HEK293 (cell line): ENCODE data around the gene PRAC2.

ENCODE experiments used
- CTCF ChIA-PET: fragments of 350-600 bp; formaldehyde crosslinking; extraction: SDS; loops from one replicate; lab custom pipeline; 2021; ENCODE audit warnings: antibody characterized with exemption; lab: Yijun Ruan, JAX
- POLR2A ChIA-PET: fragments of 300-600 bp; formaldehyde crosslinking; extraction: SDS; loops from one replicate; lab custom pipeline; 2020; ENCODE audit warnings: antibody characterized with exemption, inconsistent platforms; lab: Yijun Ruan, JAX
- H3K27ac ChIP-seq: fragments of 200-500 bp; sonication (Bioruptor generic); 2 replicates; pipeline ENCODE4 v1.5.1; 2014; ENCODE audit warnings: low read depth, low read length, control low read depth, inconsistent platforms; ENCODE audit errors: extremely low read depth
- H3K36me3 ChIP-seq, 2 experiments: fragments of 200-500 bp in 1 of 2; sonication (Bioruptor generic) in 1 of 2; 1 replicate in 1 of 2; 2 replicates in 1 of 2; pipeline ENCODE4 v1.5.1; 2014 to 2017; ENCODE audit warnings: inconsistent platforms in 2 of 2, low read length in 2 of 2; ENCODE audit not compliant: control insufficient read depth in 2 of 2, insufficient read depth in 1 of 2
- H3K4me1 ChIP-seq: fragments of 200-500 bp; sonication (Bioruptor generic); 2 replicates; pipeline ENCODE4 v1.5.1; 2014; ENCODE audit warnings: mild to moderate bottlenecking, low read length, inconsistent platforms; ENCODE audit not compliant: control insufficient read depth, insufficient read depth
- H3K4me3 ChIP-seq: 2 replicates; pipeline ENCODE4 v1.5.1; 2011; ENCODE audit warnings: low read depth, mild to moderate bottlenecking, control low read depth, low read length, moderate library complexity
- H3K9me3 ChIP-seq: fragments of 200-500 bp; sonication (Bioruptor generic); 2 replicates; pipeline ENCODE4 v1.5.1; 2014; ENCODE audit warnings: low read depth, low read length, inconsistent platforms; ENCODE audit not compliant: control insufficient read depth, insufficient read depth
- BCL6B ChIP-seq: fragments of 450-650 bp; formaldehyde crosslinking; IDR thresholded peaks from 2 replicates; pipeline ENCODE4 v1.5.1; 2017; ENCODE audit warnings: missing biosample characterization, missing genetic modification characterization
- GFI1B ChIP-seq: fragments of 450-650 bp; formaldehyde crosslinking; IDR thresholded peaks from 2 replicates; pipeline ENCODE4 v1.5.1; 2016; ENCODE audit warnings: missing biosample characterization, missing genetic modification characterization
- MEIS1 ChIP-seq: sonication (generic); formaldehyde crosslinking; IDR thresholded peaks from 2 replicates; pipeline ENCODE4 v1.8.1; 2022; ENCODE audit warnings: missing genetic modification reagents, mild to moderate bottlenecking, borderline replicate concordance
- PRDM4 ChIP-seq: fragments of 450-650 bp; formaldehyde crosslinking; IDR thresholded peaks from 2 replicates; pipeline ENCODE4 v1.5.1; 2017; ENCODE audit warnings: missing biosample characterization, missing genetic modification characterization
- SP7 ChIP-seq: fragments of 450-650 bp; formaldehyde crosslinking; IDR thresholded peaks from 2 replicates; pipeline ENCODE4 v1.5.1; 2016; ENCODE audit warnings: missing biosample characterization, missing genetic modification characterization
- ZBTB17 ChIP-seq: fragments of 450-650 bp; formaldehyde crosslinking; IDR thresholded peaks from 2 replicates; pipeline ENCODE4 v1.5.1; 2016; ENCODE audit warnings: missing biosample characterization, missing genetic modification characterization
- ZFHX2 ChIP-seq: fragments of 450-650 bp; formaldehyde crosslinking; conservative IDR thresholded peaks from 2 replicates; pipeline ENCODE4 v1.5.1; 2016; ENCODE audit warnings: missing biosample characterization, missing genetic modification characterization
- ZFP41 ChIP-seq: fragments of 450-650 bp; formaldehyde crosslinking; IDR thresholded peaks from 2 replicates; pipeline ENCODE4 v1.5.1; 2016; ENCODE audit warnings: missing biosample characterization, missing genetic modification characterization, borderline replicate concordance
- ZNF16 ChIP-seq: fragments of 450-650 bp; formaldehyde crosslinking; IDR thresholded peaks from 2 replicates; pipeline ENCODE4 v1.5.1; 2016; ENCODE audit warnings: low read depth, missing biosample characterization, missing genetic modification characterization
- ZNF174 ChIP-seq: fragments of 450-650 bp; formaldehyde crosslinking; IDR thresholded peaks from 2 replicates; pipeline ENCODE4 v1.5.0; 2017; ENCODE audit warnings: missing biosample characterization, mild to moderate bottlenecking, missing genetic modification characterization
- ZNF24 ChIP-seq: fragments of 450-650 bp; formaldehyde crosslinking; IDR thresholded peaks from 2 replicates; pipeline ENCODE4 v1.5.1; 2016; ENCODE audit warnings: missing biosample characterization, missing genetic modification characterization
- ZNF248 ChIP-seq: fragments of 450-650 bp; formaldehyde crosslinking; IDR thresholded peaks from 2 replicates; pipeline ENCODE4 v1.5.1; 2017; ENCODE audit warnings: missing biosample characterization, missing genetic modification characterization
- ZNF433 ChIP-seq: fragments of 450-650 bp; formaldehyde crosslinking; IDR thresholded peaks from 2 replicates; pipeline ENCODE4 v1.5.1; 2016; ENCODE audit warnings: missing biosample characterization, missing genetic modification characterization, low read depth
- ZNF473 ChIP-seq: fragments of 450-650 bp; formaldehyde crosslinking; IDR thresholded peaks from 2 replicates; pipeline ENCODE4 v1.5.1; 2017; ENCODE audit warnings: missing biosample characterization, missing genetic modification characterization
- ZNF501 ChIP-seq: fragments of 450-650 bp; formaldehyde crosslinking; IDR thresholded peaks from 2 replicates; pipeline ENCODE4 v1.5.1; 2016; ENCODE audit warnings: missing biosample characterization, missing genetic modification characterization
- ZNF621 ChIP-seq: fragments of 450-650 bp; formaldehyde crosslinking; IDR thresholded peaks from 2 replicates; pipeline ENCODE4 v1.5.1; 2017; ENCODE audit warnings: missing biosample characterization, missing genetic modification characterization
- ZNF791 ChIP-seq: fragments of 450-650 bp; formaldehyde crosslinking; IDR thresholded peaks from 2 replicates; pipeline ENCODE4 v1.5.1; 2016; ENCODE audit warnings: missing biosample characterization, missing genetic modification characterization
- ZNF830 ChIP-seq: fragments of 450-650 bp; IDR thresholded peaks from 2 replicates; pipeline ENCODE4 v1.5.0; 2018; ENCODE audit warnings: missing biosample characterization, missing genetic modification characterization, low read depth, mild to moderate bottlenecking, moderate library complexity

PRAC2 gene

GRCh38 chr17:48740537-48740936 lies 17.6 kb downstream of the PRAC2 start:
- POLR2A ChIA-PET, result interaction anchor here (0.6 to 0.8 kb wide), 2 partner anchors 62 to 673 kb away, joined by 3 to 5 read pairs; no protein-coding TSS in a partner anchor
- Histone ChIP-seq H3K9me3 (no peaks in the 10 kb centered on the region), H3K27ac (no peak overlapping the region), H3K4me1 (no peaks in the 10 kb centered on the region), H3K36me3 (no peaks in the 10 kb centered on the region), H3K4me3 (no peak overlapping the region)
- no peak for TF ChIP-seq ZFP41 (tag by site-specific recombination)
- TF ChIP-seq ZNF433, result no peak
- no peak for TF ChIP-seq ZNF174
- TF ChIP-seq GFI1B, result no peak
- TF ChIP-seq SP7 (tag by site-specific recombination), result no peak
- TF ChIP-seq ZNF24 (tag by site-specific recombination), result no peak
- TF ChIP-seq ZNF501 (tag by site-specific recombination), result no peak
- no peak for TF ChIP-seq ZNF621 (tag by site-specific recombination)
- no peak for TF ChIP-seq ZNF16 (tag by site-specific recombination)
- TF ChIP-seq ZNF248 (tag by site-specific recombination), result no peak
- TF ChIP-seq PRDM4, result no peak
- TF ChIP-seq ZFHX2 (tag by site-specific recombination), result no peak
- no peak for TF ChIP-seq MEIS1
- TF ChIP-seq ZNF791 (tag by site-specific recombination), result no peak
- no peak for TF ChIP-seq ZNF473
- CTCF ChIA-PET, result no interaction called here

GRCh38 chr17:48745381-48746275 lies 22.6 kb downstream of the PRAC2 start:
- no peak overlapping the region for H3K4me3 ChIP-seq
- POLR2A ChIA-PET, result no interaction called here

More at GRCh38 chr17:48745381-48746275, 22.6 kb downstream of the PRAC2 start:
- Histone ChIP-seq H3K36me3 (no peaks in the 10 kb centered on the region), H3K4me1 (0 out of 2 replicates have a peak, but pooled peaks cover 2% of the 10 kb centered on the region), H3K9me3 (no peaks in the 10 kb centered on the region), H3K27ac (no peak overlapping the region)
- CTCF ChIA-PET, result interaction anchor here (0.6 to 1.5 kb wide), 6 partner anchors 20 to 571 kb away, joined by 3 to 5 read pairs (median 4); no protein-coding TSS in a partner anchor
- TF ChIP-seq ZBTB17 (tag by site-specific recombination) (peak; percentile 82), ZNF830 (tag by site-specific recombination) (no peak), BCL6B (no peak), ZNF433 (no peak), ZNF501 (tag by site-specific recombination) (no peak)
